Heart right ventricle (tissue), 16 donors: ENCODE data around the gene ADAMTS14. TPM values are rescaled to one million over a fixed set of nuclear protein-coding genes. Genes with fewer than 3 reads are reported as not detected.

Experiments
- ATAC-seq, 8 donors: fragments of 200-7000 bp; cut with Tn5 transposase; one replicate each; pipeline ENCODE4 v1.9.1; 2020; ENCODE audit warnings: mild to moderate bottlenecking in 8 of 8, moderate library complexity in 8 of 8, moderate number of reproducible peaks in 1 of 8
- DNase-seq, 2 donors: peaks; one replicate each; pipeline ENCODE4 v3.0.0-alpha.2; 2020
- H3K27ac ChIP-seq, 10 donors: fragments of 200-600 bp; sonication (generic) in 2 of 10; one replicate each; pipeline versions ENCODE4 v1.5.0 to v1.8.0; 2020 to 2022; ENCODE audit warnings: mild to moderate bottlenecking in 3 of 10
- H3K27me3 ChIP-seq, 7 donors: fragments of 200-600 bp; one replicate each; pipeline ENCODE4 v1.8.0; 2021 to 2022; ENCODE audit warnings: mild to moderate bottlenecking in 2 of 7
- H3K36me3 ChIP-seq, 9 donors: fragments of 200-600 bp; sonication (generic) in 1 of 9; one replicate each; pipeline versions ENCODE4 v1.5.0 to v1.8.0; 2020 to 2022; ENCODE audit warnings: mild to moderate bottlenecking in 2 of 9
- H3K4me1 ChIP-seq, 9 donors: fragments of 200-600 bp; sonication (generic) in 1 of 9; one replicate each; pipeline versions ENCODE4 v1.5.0 to v1.8.0; 2020 to 2022; ENCODE audit warnings: mild to moderate bottlenecking in 4 of 9
- H3K4me3 ChIP-seq, 10 donors: fragments of 200-600 bp; sonication (generic) in 2 of 10; one replicate each; pipeline versions ENCODE4 v1.5.0 to v1.8.0; 2020 to 2022; ENCODE audit warnings: mild to moderate bottlenecking in 7 of 10, moderate library complexity in 2 of 10
- H3K9me3 ChIP-seq, 11 donors: fragments of 200-600 bp in 10 of 11; sonication (generic) in 2 of 11; one replicate each; pipeline versions ENCODE4 v1.5.0 to v1.8.0; 2013 to 2022; ENCODE audit warnings: mild to moderate bottlenecking in 2 of 11, control low read depth in 1 of 11, moderate library complexity in 1 of 11
- CTCF ChIP-seq, 9 donors: fragments of 200-600 bp; sonication (generic) in 2 of 9; IDR thresholded peaks; one replicate each; pipeline versions ENCODE4 v1.5.0 to v1.8.0; 2021 to 2022; ENCODE audit warnings: antibody characterized with exemption in 9 of 9, mild to moderate bottlenecking in 5 of 9, moderate library complexity in 1 of 9
- WGBS, 2 donors: extraction: QIAGEN DNeasy Blood & Tissue Kit; methylation state at CpG; one replicate each; pipeline ENCODE4 v1.1.7; 2013; ENCODE audit warnings: inconsistent platforms in 1 of 2; 5-methylcytosine and 5-hydroxymethylcytosine counted together
- intact Hi-C, 10 donors: fragments of 100-400 bp; cut with DNase I; formaldehyde crosslinking; loops; one replicate each; pipeline versions ENCODE4 v1.11.1 to v1.14.2; 2022
- polyA plus RNA-seq, 2 donors: library from polyadenylated mRNA; stranded (reverse); fragments of 200-250 nt; gene quantifications; one replicate each; pipeline ENCODE4 v1.2.3, GENCODE V29; 2013
- total RNA-seq, 10 donors: library from RNA; stranded (reverse); fragmentation: NEBNext Ultra II Directional in 3 of 10; extraction: Animal tissue kit (Norgen Biotek cat#: 25700) in 3 of 10; gene quantifications; one replicate each; pipeline versions ENCODE4 v1.2.1 to v1.2.4, GENCODE V29; 2021 to 2023
- donor health status: Arrhythmogenic right ventricular cardiomyopathy.
- donor health status: ischemic (EF 13 %, LVEDD 7.1; RV severe dilation, severe dysfunction).
- donor health status: healthy with polysubstance abuse.
- donor health status: DM: no; HTN: yes; CAD: no.
- donor health status: DM: no; HTN: no; CAD: no.
- donor health status: ischemic (EF 25% LVEDD 6.9; RV normal size, moderate dysfunction).
- donor health status: ischemic (EF 25% LVEDD 5.7; RV mildly dilated, moderate dysfunction).
- donor health status: healthy.
- donor health status: DM: yes; HTN: yes; CAD: no.
- donor health status: Ischemic cardiomyopathy.
- donor health status: ischemic (EF 35%, LVEDD 5.7; RV mildly dilated, moderate dysfunction).
- donor health status: nonischemic (EF 11% LVEDD 7.7; RV severe dilation, severe dysfunction).
- donor health status: DM: yes; HTN: yes; CAD: no.
- donor health status: PGD.
- donor health status: ischemic (EF 29% LVEDD 5.4; RV normal size, mild dysfunction).
- donor health status: nonischemic (EF 23%, LVEDD 6.1; RV moderate dilation, normal function).

Gene ADAMTS14
- total and polyA plus RNA-seq, 12 donors: 0.08 to 1.4 (median 0.57) TPM

GRCh38 chr10:70774810-70775678 is 102.7 kb downstream of the ADAMTS14 start:
- no peaks in the 10 kb centered on the region for H3K27me3 ChIP-seq
- peak in 1 of 8 donors; percentile 35 for ATAC-seq
- peaks cover 0 to 10% (median 0%) of the 10 kb centered on the region in 9 donors for H3K4me1 ChIP-seq
- TF ChIP-seq CTCF (IDR thresholded peaks at IDR 0.05): no peak
- no peak for DNase-seq
- H3K36me3 ChIP-seq: no peaks in the 10 kb centered on the region
- intact Hi-C loops: no loop called here
- no peak overlapping the region for H3K4me3 ChIP-seq
- H3K27ac ChIP-seq: no peak overlapping the region
- 79 to 84% methylated on average over 14 of the region's 14 CpGs for WGBS, 2 donors
- H3K9me3 ChIP-seq: no peaks in the 10 kb centered on the region

- no peak for ATAC-seq
- intact Hi-C loops: no loop called here
Measured at GRCh38 chr10:70775679-70776454, 103.6 kb downstream of the ADAMTS14 start.

GRCh38 chr10:70776455-70777005 is 104.2 kb downstream of the ADAMTS14 start:
- H3K4me3 ChIP-seq: no peak overlapping the region
- no peak for TF ChIP-seq CTCF (IDR thresholded peaks at IDR 0.05)
- H3K36me3 ChIP-seq: no peaks in the 10 kb centered on the region
- WGBS, 2 donors: 92 to 95% methylated on average over 11 of the region's 11 CpGs
- no peaks in the 10 kb centered on the region for H3K9me3 ChIP-seq
- H3K27ac ChIP-seq: no peak overlapping the region
- peaks cover 0 to 10% (median 0%) of the 10 kb centered on the region in 9 donors for H3K4me1 ChIP-seq
- no peaks in the 10 kb centered on the region for H3K27me3 ChIP-seq
- intact Hi-C loops: no loop called here
- ATAC-seq (no peak), DNase-seq (no peak)

More at GRCh38 chr10:70775679-70776454, 103.6 kb downstream of the ADAMTS14 start:
- Histone ChIP-seq H3K27ac (no peak overlapping the region), H3K4me3 (no peak overlapping the region), H3K4me1 (peaks cover 0 to 10% (median 0%) of the 10 kb centered on the region in 9 donors), H3K27me3 (no peaks in the 10 kb centered on the region), H3K36me3 (no peaks in the 10 kb centered on the region), H3K9me3 (no peaks in the 10 kb centered on the region)
- TF ChIP-seq CTCF (IDR thresholded peaks at IDR 0.05): no peak
- WGBS, 2 donors: 84 to 89% methylated on average over 13 of the region's 13 CpGs
- no peak for DNase-seq
